Measurements from ENCODE around the gene CEACAM19.
"Not testable (repeated sequence)": the region's sequence is repeated elsewhere in the genome, so short reads cannot be mapped to it uniquely, and the experiment has no call there.

The CEACAM19 gene

DNA sequence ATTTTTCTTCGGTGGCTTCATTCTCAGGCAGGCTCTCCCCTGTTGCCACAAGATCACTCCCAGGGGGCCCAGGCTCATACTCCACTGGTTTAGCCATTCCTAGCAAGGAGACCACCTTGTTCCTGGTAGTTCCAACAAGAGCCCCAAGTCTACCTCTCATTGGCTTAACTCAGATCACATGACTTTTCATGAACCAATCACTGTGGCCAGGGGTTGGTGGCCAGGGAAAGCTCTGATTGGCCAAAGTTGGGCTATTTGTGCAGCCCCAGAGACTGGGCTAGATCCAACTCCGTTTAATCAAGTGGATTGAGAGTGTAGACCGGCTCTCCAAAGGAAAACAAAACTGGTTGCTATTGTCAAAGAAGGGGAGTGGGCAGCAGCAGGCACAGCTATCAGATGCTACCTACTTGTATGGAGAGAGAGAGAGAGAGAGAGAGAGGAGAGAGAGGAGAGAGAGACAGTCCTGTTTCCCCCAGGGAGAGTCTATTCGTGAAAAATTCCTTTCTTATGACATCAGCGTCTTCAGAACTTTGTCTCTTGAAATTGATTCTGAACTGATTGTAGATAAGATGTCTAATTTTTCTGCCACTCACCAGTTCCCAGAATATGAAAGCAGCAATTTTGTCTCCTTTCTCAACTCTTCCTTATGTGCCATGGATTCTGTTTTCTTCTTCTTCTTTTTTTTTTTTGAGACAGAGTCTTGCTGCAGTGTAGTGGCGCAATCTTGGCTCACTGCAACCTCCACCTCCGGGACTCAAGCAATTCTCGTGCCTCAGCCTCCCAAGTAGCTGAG is 5.9 kb downstream of the CEACAM19 start:
- DNase-seq: no peak

GRCh38 chr19:44680536-44680935 is 9.3 kb downstream of the CEACAM19 start:
- DNase-seq: no peak

GRCh38 chr19:44681992-44682790 is 10.9 kb downstream of the CEACAM19 start:
- no peak for DNase-seq

DNA sequence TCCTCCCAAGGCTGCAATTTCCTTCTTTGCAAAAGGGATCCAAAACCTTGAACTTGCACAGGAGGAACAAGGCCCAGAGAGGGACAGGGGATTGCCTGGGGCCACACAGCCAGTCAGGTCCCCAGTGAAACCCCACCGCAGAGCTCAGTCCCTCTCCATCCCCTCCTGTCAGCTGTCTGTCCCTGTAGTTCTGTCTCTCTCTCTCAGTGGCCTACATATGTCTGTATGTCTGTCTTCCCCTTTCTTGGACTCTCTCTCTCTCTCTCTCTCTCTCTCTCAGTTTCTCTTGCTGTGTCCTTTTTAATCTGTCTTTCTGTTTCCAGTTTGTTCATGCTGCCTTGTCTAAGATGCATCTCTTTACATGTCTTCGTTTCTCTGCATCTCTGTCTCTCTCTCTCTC is 11.5 kb downstream of the CEACAM19 start:
- no peak for DNase-seq

GRCh38 chr19:44683434-44684210 is 12.3 kb downstream of the CEACAM19 start:
- DNase-seq: no peak

- DNase-seq: not testable (repeated sequence)
Observed at GRCh38 chr19:44684396-44684795, 13.1 kb downstream of the CEACAM19 start.

DNA sequence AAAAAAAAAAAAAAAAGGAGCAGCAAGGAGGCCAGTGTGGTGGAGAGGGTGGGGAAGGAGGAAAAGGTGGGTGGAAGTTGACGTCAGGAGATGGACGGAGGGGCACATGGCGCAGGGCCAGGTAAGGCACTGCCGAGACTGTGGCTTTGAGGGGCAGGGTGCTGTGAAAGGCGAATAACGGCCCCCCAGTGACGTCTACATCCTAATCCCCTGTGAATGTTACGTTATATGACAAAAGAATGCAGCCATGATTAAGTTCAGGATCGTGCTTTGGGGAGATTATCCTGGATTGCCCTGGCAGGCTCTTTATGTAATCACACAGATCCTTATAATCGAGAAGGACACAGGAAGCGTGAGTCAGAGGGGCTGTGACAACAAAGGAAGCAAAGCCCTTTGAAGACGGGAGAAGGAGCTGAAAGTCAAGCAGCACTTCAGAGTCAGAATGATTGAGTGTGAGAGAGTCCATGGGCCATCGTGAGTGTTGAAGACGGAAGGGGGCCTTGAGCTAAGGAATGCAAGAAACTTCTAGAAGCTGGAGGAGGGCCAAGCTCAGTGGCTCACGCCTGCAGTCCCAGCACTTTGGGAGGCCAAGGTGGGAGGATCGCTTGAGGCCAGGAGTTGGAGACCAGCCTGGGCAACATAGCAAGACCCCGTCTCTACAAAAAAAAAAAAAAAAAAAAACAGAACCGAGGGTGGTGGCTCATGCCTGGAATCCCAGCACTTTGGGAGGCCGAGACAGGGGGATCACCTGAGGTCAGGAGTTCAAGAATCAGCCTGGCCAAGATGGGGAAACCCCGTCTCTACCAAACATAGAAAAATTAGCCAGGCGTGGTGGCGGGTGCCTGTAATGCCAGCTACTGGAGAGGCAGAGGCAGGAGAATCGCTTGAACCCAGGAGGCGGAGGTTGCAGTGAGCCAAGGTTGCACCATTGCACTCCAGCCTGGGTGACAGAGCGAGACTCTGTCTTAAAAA is 13.9 kb downstream of the CEACAM19 start:
- DNase-seq: no peak

DNA sequence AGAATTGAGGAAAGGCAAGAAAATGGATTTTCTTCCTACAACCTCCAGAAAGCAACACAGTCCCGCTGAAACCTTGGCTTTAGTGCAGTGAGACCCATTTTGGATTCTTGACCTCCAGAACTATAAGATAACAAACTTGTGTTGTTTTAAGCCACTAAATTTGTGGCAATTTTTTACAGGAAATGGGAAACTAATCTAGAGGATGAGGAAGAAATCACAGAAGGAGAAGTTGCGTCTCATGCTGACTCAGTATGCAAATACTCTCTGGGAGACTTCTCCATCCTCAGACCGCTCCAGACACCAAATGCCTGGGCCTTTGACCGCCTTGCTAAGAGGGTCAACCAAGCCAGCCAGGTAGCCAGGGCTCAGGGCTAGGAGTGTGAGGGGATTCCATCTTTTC is 14.6 kb downstream of the CEACAM19 start:
- DNase-seq: no peak

GRCh38 chr19:44686896-44687295 is 15.6 kb downstream of the CEACAM19 start:
- no peak for DNase-seq

GRCh38 chr19:44687888-44688287 is 16.6 kb downstream of the CEACAM19 start:
- no peak for DNase-seq

GRCh38 chr19:44689290-44690130 is 18.2 kb downstream of the CEACAM19 start:
- peak; percentile 80 for DNase-seq

DNA sequence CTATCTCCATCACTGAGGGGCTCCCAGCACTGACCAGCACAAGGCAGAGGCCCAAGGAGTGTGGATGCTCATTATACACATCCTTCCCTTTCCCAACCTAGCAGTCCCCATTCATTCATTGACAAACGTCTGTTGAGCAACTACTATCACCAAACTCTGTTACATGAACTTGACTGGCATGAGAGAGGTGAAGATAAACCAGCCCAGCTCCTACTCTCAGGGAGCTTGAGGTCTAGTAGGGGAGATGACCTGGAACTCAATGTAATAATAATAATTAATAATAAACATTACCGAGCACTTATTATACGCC is 18.8 kb downstream of the CEACAM19 start:
- no peak for DNase-seq

DNA sequence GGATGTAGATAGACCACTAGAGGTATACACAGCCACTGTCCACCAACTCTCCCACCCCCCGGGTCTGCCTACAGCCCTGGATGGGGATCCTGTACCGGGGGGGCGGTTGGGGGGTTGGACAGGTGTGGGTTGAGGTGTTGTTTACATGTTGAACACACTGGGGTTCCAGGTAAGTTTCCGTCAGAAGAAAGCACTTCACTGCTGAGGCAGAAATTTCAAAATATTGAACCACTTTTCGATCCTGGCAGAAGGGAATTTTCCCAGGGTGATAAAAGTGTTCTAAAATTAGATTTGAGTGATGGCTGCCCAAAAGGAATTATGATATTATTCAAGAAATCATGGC is 21.1 kb downstream of the CEACAM19 start:
- DNase-seq: no peak

GRCh38 chr19:44694184-44694579 is 22.9 kb downstream of the CEACAM19 start:
- DNase-seq: no peak

- no peak for DNase-seq
Observed at GRCh38 chr19:44696939-44697669, 25.8 kb downstream of the CEACAM19 start.

DNA sequence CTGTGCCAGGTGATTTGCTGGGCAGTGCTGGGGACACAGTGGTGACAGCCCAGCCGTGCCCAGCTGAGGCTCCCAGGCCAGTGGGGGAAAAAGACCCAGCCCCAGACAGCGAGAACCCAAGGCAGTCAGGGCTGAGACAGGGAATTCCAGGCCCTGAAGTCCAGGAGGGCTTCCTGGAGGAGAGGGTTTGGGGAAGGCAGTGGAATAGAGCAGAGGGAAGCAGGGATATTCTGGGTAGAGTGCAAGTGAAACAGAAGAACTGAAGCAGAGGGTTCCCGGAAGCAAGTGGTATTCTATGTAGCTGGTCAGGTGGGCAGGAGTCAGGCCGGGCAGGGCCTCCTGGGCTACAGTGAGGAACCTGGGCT is 26.4 kb downstream of the CEACAM19 start:
- DNase-seq: no peak

- DNase-seq: no peak
Observed at GRCh38 chr19:44698492-44699201, 27.4 kb downstream of the CEACAM19 start, which contains the start of gene CEACAM16. TSS of gene CEACAM16 (plus strand) at chr19:44699151. CDS start at chr19:44701457, 2,306 bp downstream.

GRCh38 chr19:44700547-44700946 is 29.3 kb downstream of the CEACAM19 start:
- no peak for DNase-seq

DNA sequence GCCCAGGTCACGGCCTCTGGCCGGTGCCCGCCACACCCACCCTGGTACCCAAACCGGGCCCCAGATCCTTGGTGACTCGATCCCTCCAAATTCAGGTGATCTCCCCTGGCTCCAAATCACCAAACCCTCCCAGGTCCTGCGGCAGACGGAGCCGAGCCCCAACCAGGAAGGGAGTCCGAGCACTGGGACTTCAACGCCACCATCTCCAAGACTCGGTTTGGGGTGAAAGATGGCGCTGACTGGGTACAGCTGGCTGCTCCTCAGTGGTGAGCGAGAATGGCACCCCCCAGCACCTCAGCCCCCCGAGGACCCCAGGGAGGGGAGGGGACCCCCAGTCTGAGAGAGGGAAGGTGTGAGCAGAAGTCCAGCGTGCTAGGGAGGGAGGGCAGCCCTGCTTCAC is 29.9 kb downstream of the CEACAM19 start:
- DNase-seq: no peak

Measured in T-helper 9 cell (primary cell).